HEK293 (cell line): Measurements from ENCODE around the gene NEK11.

Experiments used
- CTCF ChIA-PET: fragments of 350-600 bp; formaldehyde crosslinking; extraction: SDS; loops from one replicate; lab custom pipeline; 2021; ENCODE audit warnings: antibody characterized with exemption; lab: Yijun Ruan, JAX
- POLR2A ChIA-PET: fragments of 300-600 bp; formaldehyde crosslinking; extraction: SDS; loops from one replicate; lab custom pipeline; 2020; ENCODE audit warnings: antibody characterized with exemption, inconsistent platforms; lab: Yijun Ruan, JAX
- H3K27ac ChIP-seq: fragments of 200-500 bp; sonication (Bioruptor generic); 2 replicates; pipeline ENCODE4 v1.5.1; 2014; ENCODE audit warnings: low read depth, low read length, control low read depth, inconsistent platforms; ENCODE audit errors: extremely low read depth
- H3K36me3 ChIP-seq, 2 experiments: fragments of 200-500 bp in 1 of 2; sonication (Bioruptor generic) in 1 of 2; 1 replicate in 1 of 2; 2 replicates in 1 of 2; pipeline ENCODE4 v1.5.1; 2014 to 2017; ENCODE audit warnings: inconsistent platforms in 2 of 2, low read length in 2 of 2; ENCODE audit not compliant: control insufficient read depth in 2 of 2, insufficient read depth in 1 of 2
- H3K4me1 ChIP-seq: fragments of 200-500 bp; sonication (Bioruptor generic); 2 replicates; pipeline ENCODE4 v1.5.1; 2014; ENCODE audit warnings: mild to moderate bottlenecking, low read length, inconsistent platforms; ENCODE audit not compliant: control insufficient read depth, insufficient read depth
- H3K4me3 ChIP-seq: 2 replicates; pipeline ENCODE4 v1.5.1; 2011; ENCODE audit warnings: low read depth, mild to moderate bottlenecking, control low read depth, low read length, moderate library complexity
- H3K9me3 ChIP-seq: fragments of 200-500 bp; sonication (Bioruptor generic); 2 replicates; pipeline ENCODE4 v1.5.1; 2014; ENCODE audit warnings: low read depth, low read length, inconsistent platforms; ENCODE audit not compliant: control insufficient read depth, insufficient read depth
- MZF1 ChIP-seq: fragments of 450-650 bp; formaldehyde crosslinking; IDR thresholded peaks from 2 replicates; pipeline ENCODE4 v1.5.1; 2017; ENCODE audit warnings: missing biosample characterization, missing genetic modification characterization, borderline replicate concordance
- OSR2 ChIP-seq: fragments of 450-650 bp; formaldehyde crosslinking; IDR thresholded peaks from 2 replicates; pipeline ENCODE4 v1.5.1; 2016; ENCODE audit warnings: missing biosample characterization, missing genetic modification characterization
- OVOL3 ChIP-seq: fragments of 450-650 bp; formaldehyde crosslinking; IDR thresholded peaks from 2 replicates; pipeline ENCODE4 v1.5.1; 2016; ENCODE audit warnings: missing biosample characterization, missing genetic modification characterization
- SCRT2 ChIP-seq: fragments of 450-650 bp; formaldehyde crosslinking; IDR thresholded peaks from 2 replicates; pipeline ENCODE4 v1.5.1; 2016; ENCODE audit warnings: missing biosample characterization, missing genetic modification characterization
- ZBTB48 ChIP-seq: fragments of 450-650 bp; formaldehyde crosslinking; IDR thresholded peaks from 2 replicates; pipeline ENCODE4 v1.5.1; 2016; ENCODE audit warnings: missing biosample characterization, missing genetic modification characterization
- ZBTB8A ChIP-seq: fragments of 450-650 bp; formaldehyde crosslinking; IDR thresholded peaks from 2 replicates; pipeline ENCODE4 v1.5.1; 2016; ENCODE audit warnings: missing biosample characterization, missing genetic modification characterization
- ZEB2 ChIP-seq: fragments of 450-650 bp; formaldehyde crosslinking; IDR thresholded peaks from 2 replicates; pipeline ENCODE4 v1.5.1; 2016; ENCODE audit warnings: missing biosample characterization, missing genetic modification characterization
- ZNF146 ChIP-seq: fragments of 450-650 bp; formaldehyde crosslinking; IDR thresholded peaks from 2 replicates; pipeline ENCODE4 v1.5.1; 2016; ENCODE audit warnings: missing biosample characterization, missing genetic modification characterization
- ZNF184 ChIP-seq: fragments of 450-650 bp; IDR thresholded peaks from 2 replicates; pipeline ENCODE4 v1.5.1; 2018; ENCODE audit warnings: missing biosample characterization, mild to moderate bottlenecking, missing genetic modification characterization
- ZNF223 ChIP-seq: fragments of 450-650 bp; formaldehyde crosslinking; IDR thresholded peaks from 2 replicates; pipeline ENCODE4 v1.5.1; 2016; ENCODE audit warnings: missing biosample characterization, missing genetic modification characterization
- ZNF24 ChIP-seq: fragments of 450-650 bp; formaldehyde crosslinking; IDR thresholded peaks from 2 replicates; pipeline ENCODE4 v1.5.1; 2016; ENCODE audit warnings: missing biosample characterization, missing genetic modification characterization
- ZNF324 ChIP-seq: fragments of 450-650 bp; formaldehyde crosslinking; IDR thresholded peaks from 2 replicates; pipeline ENCODE4 v1.5.1; 2016; ENCODE audit warnings: missing biosample characterization, missing genetic modification characterization
- ZNF561 ChIP-seq: fragments of 450-650 bp; IDR thresholded peaks from 2 replicates; pipeline ENCODE4 v1.5.1; 2018; ENCODE audit warnings: missing biosample characterization, missing genetic modification characterization, borderline replicate concordance
- ZNF600 ChIP-seq: fragments of 450-650 bp; formaldehyde crosslinking; IDR thresholded peaks from 2 replicates; pipeline ENCODE4 v1.5.1; 2016; ENCODE audit warnings: missing biosample characterization, missing genetic modification characterization
- ZNF654 ChIP-seq: fragments of 450-650 bp; formaldehyde crosslinking; IDR thresholded peaks from 2 replicates; pipeline ENCODE4 v1.5.1; 2016; ENCODE audit warnings: low read depth, missing biosample characterization, missing genetic modification characterization
- ZNF664 ChIP-seq: fragments of 450-650 bp; formaldehyde crosslinking; IDR thresholded peaks from 2 replicates; pipeline ENCODE4 v1.5.1; 2016; ENCODE audit warnings: missing biosample characterization, missing genetic modification characterization
- ZNF843 ChIP-seq: fragments of 450-650 bp; formaldehyde crosslinking; IDR thresholded peaks from 2 replicates; pipeline ENCODE4 v1.5.1; 2016; ENCODE audit warnings: missing biosample characterization, missing genetic modification characterization
- ZSCAN4 ChIP-seq: fragments of 450-650 bp; formaldehyde crosslinking; IDR thresholded peaks from 2 replicates; pipeline ENCODE4 v1.5.1; 2017; ENCODE audit warnings: missing biosample characterization, missing genetic modification characterization
- TF ChIP-seq, protein P1 (sequence below): fragments of 450-650 bp; formaldehyde crosslinking; IDR thresholded peaks from 2 replicates; pipeline ENCODE4 v1.5.1; 2016; ENCODE audit warnings: missing biosample characterization, missing genetic modification characterization, low read depth
- TF ChIP-seq, protein P2 (sequence below): fragments of 450-650 bp; formaldehyde crosslinking; IDR thresholded peaks from 2 replicates; pipeline ENCODE4 v1.5.1; 2016; ENCODE audit warnings: missing biosample characterization, missing genetic modification characterization
- TF ChIP-seq, protein P3 (sequence below): fragments of 450-650 bp; formaldehyde crosslinking; IDR thresholded peaks from 2 replicates; pipeline ENCODE4 v1.5.1; 2017; ENCODE audit warnings: missing biosample characterization, missing genetic modification characterization
- TF ChIP-seq, protein P4 (sequence below): fragments of 450-650 bp; formaldehyde crosslinking; IDR thresholded peaks from 2 replicates; pipeline ENCODE4 v1.5.1; 2016; ENCODE audit warnings: missing biosample characterization, missing genetic modification characterization, low read depth

NEK11 gene

DNA sequence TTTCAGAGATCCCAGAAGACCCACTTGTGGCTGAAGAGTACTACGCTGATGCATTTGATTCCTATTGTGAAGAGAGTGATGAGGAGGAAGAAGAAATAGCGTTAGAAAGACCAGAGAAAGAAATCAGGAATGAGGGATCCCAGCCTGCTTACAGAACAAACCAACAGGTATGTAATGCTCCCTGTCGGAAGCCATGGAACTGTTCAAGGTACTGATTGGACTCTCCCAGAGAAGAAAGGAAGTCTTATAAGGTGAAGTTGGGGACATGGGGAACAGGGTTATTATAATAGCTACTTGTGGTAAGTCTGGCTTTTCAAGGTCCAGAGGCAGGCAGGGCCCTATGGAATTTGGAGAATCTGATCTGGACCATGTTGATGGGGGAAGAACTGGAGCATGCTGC lies 201.8 kb downstream of the NEK11 start:
- CTCF ChIA-PET: interaction anchor here (0.9 kb wide), 1 partner anchor 479 kb away, joined by 3 read pairs; no protein-coding TSS in a partner anchor
- Histone ChIP-seq H3K4me1 (peaks cover 8% of the 10 kb centered on the region), H3K4me3 (no peak overlapping the region), H3K9me3 (no peaks in the 10 kb centered on the region), H3K27ac (no peak overlapping the region), H3K36me3 (no peaks in the 10 kb centered on the region)
- POLR2A ChIA-PET: no interaction called here
- TF ChIP-seq ZNF600 (tag by site-specific recombination) (no peak), ZNF24 (no peak)
- TF ChIP-seq, protein P1, sequence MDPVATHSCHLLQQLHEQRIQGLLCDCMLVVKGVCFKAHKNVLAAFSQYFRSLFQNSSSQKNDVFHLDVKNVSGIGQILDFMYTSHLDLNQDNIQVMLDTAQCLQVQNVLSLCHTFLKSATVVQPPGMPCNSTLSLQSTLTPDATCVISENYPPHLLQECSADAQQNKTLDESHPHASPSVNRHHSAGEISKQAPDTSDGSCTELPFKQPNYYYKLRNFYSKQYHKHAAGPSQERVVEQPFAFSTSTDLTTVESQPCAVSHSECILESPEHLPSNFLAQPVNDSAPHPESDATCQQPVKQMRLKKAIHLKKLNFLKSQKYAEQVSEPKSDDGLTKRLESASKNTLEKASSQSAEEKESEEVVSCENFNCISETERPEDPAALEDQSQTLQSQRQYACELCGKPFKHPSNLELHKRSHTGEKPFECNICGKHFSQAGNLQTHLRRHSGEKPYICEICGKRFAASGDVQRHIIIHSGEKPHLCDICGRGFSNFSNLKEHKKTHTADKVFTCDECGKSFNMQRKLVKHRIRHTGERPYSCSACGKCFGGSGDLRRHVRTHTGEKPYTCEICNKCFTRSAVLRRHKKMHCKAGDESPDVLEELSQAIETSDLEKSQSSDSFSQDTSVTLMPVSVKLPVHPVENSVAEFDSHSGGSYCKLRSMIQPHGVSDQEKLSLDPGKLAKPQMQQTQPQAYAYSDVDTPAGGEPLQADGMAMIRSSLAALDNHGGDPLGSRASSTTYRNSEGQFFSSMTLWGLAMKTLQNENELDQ (tag by site-specific recombination): no peak
- TF ChIP-seq, protein P2, sequence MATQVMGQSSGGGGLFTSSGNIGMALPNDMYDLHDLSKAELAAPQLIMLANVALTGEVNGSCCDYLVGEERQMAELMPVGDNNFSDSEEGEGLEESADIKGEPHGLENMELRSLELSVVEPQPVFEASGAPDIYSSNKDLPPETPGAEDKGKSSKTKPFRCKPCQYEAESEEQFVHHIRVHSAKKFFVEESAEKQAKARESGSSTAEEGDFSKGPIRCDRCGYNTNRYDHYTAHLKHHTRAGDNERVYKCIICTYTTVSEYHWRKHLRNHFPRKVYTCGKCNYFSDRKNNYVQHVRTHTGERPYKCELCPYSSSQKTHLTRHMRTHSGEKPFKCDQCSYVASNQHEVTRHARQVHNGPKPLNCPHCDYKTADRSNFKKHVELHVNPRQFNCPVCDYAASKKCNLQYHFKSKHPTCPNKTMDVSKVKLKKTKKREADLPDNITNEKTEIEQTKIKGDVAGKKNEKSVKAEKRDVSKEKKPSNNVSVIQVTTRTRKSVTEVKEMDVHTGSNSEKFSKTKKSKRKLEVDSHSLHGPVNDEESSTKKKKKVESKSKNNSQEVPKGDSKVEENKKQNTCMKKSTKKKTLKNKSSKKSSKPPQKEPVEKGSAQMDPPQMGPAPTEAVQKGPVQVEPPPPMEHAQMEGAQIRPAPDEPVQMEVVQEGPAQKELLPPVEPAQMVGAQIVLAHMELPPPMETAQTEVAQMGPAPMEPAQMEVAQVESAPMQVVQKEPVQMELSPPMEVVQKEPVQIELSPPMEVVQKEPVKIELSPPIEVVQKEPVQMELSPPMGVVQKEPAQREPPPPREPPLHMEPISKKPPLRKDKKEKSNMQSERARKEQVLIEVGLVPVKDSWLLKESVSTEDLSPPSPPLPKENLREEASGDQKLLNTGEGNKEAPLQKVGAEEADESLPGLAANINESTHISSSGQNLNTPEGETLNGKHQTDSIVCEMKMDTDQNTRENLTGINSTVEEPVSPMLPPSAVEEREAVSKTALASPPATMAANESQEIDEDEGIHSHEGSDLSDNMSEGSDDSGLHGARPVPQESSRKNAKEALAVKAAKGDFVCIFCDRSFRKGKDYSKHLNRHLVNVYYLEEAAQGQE: peak; percentile 58

DNA sequence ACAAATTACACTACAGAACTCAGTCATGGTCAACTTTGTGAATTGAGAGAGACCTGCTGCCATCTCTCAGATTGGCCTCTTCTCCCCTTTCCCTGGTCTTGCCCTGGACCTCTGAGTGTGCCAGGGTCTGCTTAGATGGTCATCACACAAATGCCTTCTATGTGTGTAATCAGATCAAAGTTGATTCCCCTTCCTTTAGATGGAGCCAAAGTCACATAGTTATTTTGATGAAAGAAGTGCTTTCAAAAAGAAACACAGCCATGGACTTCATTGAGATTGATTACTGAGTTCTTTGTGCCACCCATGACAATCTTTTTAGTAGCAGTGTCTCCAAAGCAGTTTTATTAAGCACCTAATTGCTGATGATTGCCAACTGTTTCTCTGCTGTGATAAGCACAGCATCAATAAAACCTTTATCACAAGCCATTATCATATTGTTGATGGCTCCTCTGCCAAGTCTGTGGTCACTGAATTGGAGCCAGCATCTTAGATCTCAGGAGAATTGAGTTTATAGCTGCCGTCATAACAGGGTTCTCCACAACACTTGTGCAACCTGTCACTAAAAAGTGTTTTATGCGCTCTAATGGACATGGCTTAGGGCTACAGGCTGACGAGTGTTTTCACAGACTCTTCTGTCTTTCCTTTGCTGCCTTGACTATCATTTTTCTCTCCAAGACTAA lies 205.2 kb downstream of the NEK11 start:
- Histone ChIP-seq H3K36me3 (no peaks in the 10 kb centered on the region), H3K9me3 (no peaks in the 10 kb centered on the region), H3K4me1 (peaks cover 8% of the 10 kb centered on the region), H3K4me3 (no peak overlapping the region), H3K27ac (no peak overlapping the region)
- ChIA-PET CTCF (interaction anchor here (0.7 kb wide), 1 partner anchor 317 kb away, joined by 3 read pairs; no protein-coding TSS in a partner anchor), POLR2A (no interaction called here)
- TF ChIP-seq ZNF324 (tag by site-specific recombination) (no peak), ZSCAN4 (no peak), ZNF146 (tag by site-specific recombination) (no peak), SCRT2 (tag by site-specific recombination) (peak; percentile 35; the same call in 1 of the 2 replicates), ZNF24 (peak; percentile 45; the same call in 1 of the 2 replicates), ZEB2 (tag by site-specific recombination) (peak; percentile 52; the same call in 1 of the 2 replicates), ZNF664 (peak; percentile 95), ZBTB8A (tag by site-specific recombination) (peak; percentile 40; the same call in 1 of the 2 replicates), ZBTB48 (tag by site-specific recombination) (no peak), ZNF561 (tag by site-specific recombination) (peak; percentile 48; the same call in 1 of the 2 replicates), MZF1 (tag by site-specific recombination) (no peak; the same call in 1 of the 2 replicates), ZNF654 (peak; percentile 32), ZNF843 (tag by site-specific recombination) (peak; percentile 95), ZNF223 (tag by site-specific recombination) (no peak), OSR2 (tag by site-specific recombination) (peak; percentile 83), OVOL3 (tag by site-specific recombination) (peak; percentile 27; the same call in 1 of the 2 replicates), ZNF184 (0 out of 2 replicates have a peak, but pooled peaks have one; percentile 24)
- TF ChIP-seq, protein P3, sequence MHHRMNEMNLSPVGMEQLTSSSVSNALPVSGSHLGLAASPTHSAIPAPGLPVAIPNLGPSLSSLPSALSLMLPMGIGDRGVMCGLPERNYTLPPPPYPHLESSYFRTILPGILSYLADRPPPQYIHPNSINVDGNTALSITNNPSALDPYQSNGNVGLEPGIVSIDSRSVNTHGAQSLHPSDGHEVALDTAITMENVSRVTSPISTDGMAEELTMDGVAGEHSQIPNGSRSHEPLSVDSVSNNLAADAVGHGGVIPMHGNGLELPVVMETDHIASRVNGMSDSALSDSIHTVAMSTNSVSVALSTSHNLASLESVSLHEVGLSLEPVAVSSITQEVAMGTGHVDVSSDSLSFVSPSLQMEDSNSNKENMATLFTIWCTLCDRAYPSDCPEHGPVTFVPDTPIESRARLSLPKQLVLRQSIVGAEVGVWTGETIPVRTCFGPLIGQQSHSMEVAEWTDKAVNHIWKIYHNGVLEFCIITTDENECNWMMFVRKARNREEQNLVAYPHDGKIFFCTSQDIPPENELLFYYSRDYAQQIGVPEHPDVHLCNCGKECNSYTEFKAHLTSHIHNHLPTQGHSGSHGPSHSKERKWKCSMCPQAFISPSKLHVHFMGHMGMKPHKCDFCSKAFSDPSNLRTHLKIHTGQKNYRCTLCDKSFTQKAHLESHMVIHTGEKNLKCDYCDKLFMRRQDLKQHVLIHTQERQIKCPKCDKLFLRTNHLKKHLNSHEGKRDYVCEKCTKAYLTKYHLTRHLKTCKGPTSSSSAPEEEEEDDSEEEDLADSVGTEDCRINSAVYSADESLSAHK (tag by site-specific recombination): peak; percentile 73
- TF ChIP-seq, protein P4, sequence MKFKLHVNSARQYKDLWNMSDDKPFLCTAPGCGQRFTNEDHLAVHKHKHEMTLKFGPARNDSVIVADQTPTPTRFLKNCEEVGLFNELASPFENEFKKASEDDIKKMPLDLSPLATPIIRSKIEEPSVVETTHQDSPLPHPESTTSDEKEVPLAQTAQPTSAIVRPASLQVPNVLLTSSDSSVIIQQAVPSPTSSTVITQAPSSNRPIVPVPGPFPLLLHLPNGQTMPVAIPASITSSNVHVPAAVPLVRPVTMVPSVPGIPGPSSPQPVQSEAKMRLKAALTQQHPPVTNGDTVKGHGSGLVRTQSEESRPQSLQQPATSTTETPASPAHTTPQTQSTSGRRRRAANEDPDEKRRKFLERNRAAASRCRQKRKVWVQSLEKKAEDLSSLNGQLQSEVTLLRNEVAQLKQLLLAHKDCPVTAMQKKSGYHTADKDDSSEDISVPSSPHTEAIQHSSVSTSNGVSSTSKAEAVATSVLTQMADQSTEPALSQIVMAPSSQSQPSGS: peak; percentile 7; the same call in 1 of the 2 replicates
